ENCODE results near the gene KCNQ2.

- TF ChIP-seq, protein P1, sequence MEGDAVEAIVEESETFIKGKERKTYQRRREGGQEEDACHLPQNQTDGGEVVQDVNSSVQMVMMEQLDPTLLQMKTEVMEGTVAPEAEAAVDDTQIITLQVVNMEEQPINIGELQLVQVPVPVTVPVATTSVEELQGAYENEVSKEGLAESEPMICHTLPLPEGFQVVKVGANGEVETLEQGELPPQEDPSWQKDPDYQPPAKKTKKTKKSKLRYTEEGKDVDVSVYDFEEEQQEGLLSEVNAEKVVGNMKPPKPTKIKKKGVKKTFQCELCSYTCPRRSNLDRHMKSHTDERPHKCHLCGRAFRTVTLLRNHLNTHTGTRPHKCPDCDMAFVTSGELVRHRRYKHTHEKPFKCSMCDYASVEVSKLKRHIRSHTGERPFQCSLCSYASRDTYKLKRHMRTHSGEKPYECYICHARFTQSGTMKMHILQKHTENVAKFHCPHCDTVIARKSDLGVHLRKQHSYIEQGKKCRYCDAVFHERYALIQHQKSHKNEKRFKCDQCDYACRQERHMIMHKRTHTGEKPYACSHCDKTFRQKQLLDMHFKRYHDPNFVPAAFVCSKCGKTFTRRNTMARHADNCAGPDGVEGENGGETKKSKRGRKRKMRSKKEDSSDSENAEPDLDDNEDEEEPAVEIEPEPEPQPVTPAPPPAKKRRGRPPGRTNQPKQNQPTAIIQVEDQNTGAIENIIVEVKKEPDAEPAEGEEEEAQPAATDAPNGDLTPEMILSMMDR (conservative IDR thresholded peaks at IDR 0.05; ENCODE audit: low read depth in 2 of 2), result no peak
- no peak for TF ChIP-seq EZH2 (IDR thresholded peaks at IDR 0.05; ENCODE audit: low read depth, unreplicated experiment)
- TF ChIP-seq POLR2AphosphoS5 (IDR thresholded peaks at IDR 0.05; ENCODE audit: low read depth), result no peak
- TF ChIP-seq JUNB (IDR thresholded peaks at IDR 0.05; ENCODE audit: unreplicated experiment), result no peak
- no peak for TF ChIP-seq ETS1 (IDR thresholded peaks at IDR 0.05)
- TF ChIP-seq REST (IDR thresholded peaks at IDR 0.05; ENCODE audit: unreplicated experiment), result no peak
- no peak for TF ChIP-seq EZH2phosphoT487 (IDR thresholded peaks at IDR 0.05; ENCODE audit: unreplicated experiment)
- no peak for TF ChIP-seq CREB1 (CRISPR knock-in tag; IDR thresholded peaks at IDR 0.05; ENCODE audit: low read depth)
- no peak for TF ChIP-seq NANOG (IDR thresholded peaks at IDR 0.05; ENCODE audit: borderline replicate concordance)
Measured at GRCh38 chr20:63429992-63430391, 42.5 kb downstream of the KCNQ2 start.

Measured in GM23338 (cell line).